ENCODE measurements around the gene FCHSD2.

The FCHSD2 gene

GRCh38 chr11:73019996-73020395 is 122.1 kb downstream of the FCHSD2 start:
- TF ChIP-seq CTCF (IDR thresholded peaks at IDR 0.05): no peak
- Histone ChIP-seq H3K27ac (no peak overlapping the region), H3K4me3 (no peak overlapping the region)
- DNase-seq (ENCODE audit: low spot score): no peak

- Histone ChIP-seq H3K4me3 (no peak overlapping the region), H3K27ac (no peak overlapping the region)
- no peak for DNase-seq (ENCODE audit: low spot score)
- TF ChIP-seq CTCF (IDR thresholded peaks at IDR 0.05): no peak
Observed at GRCh38 chr11:73019449-73019848, 122.7 kb downstream of the FCHSD2 start.

GRCh38 chr11:73018856-73019255 is 123.3 kb downstream of the FCHSD2 start:
- no peak for DNase-seq (ENCODE audit: low spot score)
- TF ChIP-seq CTCF (IDR thresholded peaks at IDR 0.05): no peak
- Histone ChIP-seq H3K27ac (no peak overlapping the region), H3K4me3 (no peak overlapping the region)

- no peak for TF ChIP-seq CTCF (IDR thresholded peaks at IDR 0.05)
- H3K27ac ChIP-seq: no peak overlapping the region
- no peak overlapping the region for H3K4me3 ChIP-seq
- DNase-seq (ENCODE audit: low spot score): no peak
Observed at GRCh38 chr11:73017024-73017751, 124.9 kb downstream of the FCHSD2 start.

GRCh38 chr11:73013021-73013420 is 129.1 kb downstream of the FCHSD2 start:
- Histone ChIP-seq H3K4me3 (no peak overlapping the region), H3K27ac (no peak overlapping the region)
- no peak for DNase-seq (ENCODE audit: low spot score)
- TF ChIP-seq CTCF (IDR thresholded peaks at IDR 0.05): no peak

GRCh38 chr11:73012121-73012863 is 129.8 kb downstream of the FCHSD2 start:
- H3K4me3 ChIP-seq: no peak overlapping the region
- no peak overlapping the region for H3K27ac ChIP-seq
- no peak for TF ChIP-seq CTCF (IDR thresholded peaks at IDR 0.05)
- DNase-seq (ENCODE audit: low spot score): no peak
